Transverse colon (tissue), 4 donors: ENCODE data around the gene SPEN. TPM values are rescaled to one million over a fixed set of nuclear protein-coding genes. Genes with fewer than 3 reads are reported as not detected.

Source experiments
- DNase-seq: peaks from one replicate; pipeline ENCODE4 v3.0.0-alpha.2; 2019
- H3K27ac ChIP-seq, 4 donors: fragments of 200-600 bp; sonication (generic); 2 replicates each; pipeline ENCODE4 v1.5.1; 2016 to 2018; ENCODE audit warnings: inconsistent platforms in 4 of 4
- H3K27me3 ChIP-seq: fragments of 200-600 bp; sonication (generic); 2 replicates; pipeline ENCODE4 v1.5.1; 2017; ENCODE audit warnings: inconsistent platforms
- H3K36me3 ChIP-seq, 4 donors: fragments of 200-600 bp; sonication (generic); 2 replicates each; pipeline ENCODE4 v1.5.1; 2017 to 2019; ENCODE audit warnings: inconsistent platforms in 4 of 4
- H3K4me1 ChIP-seq, 4 donors: fragments of 200-600 bp; sonication (generic); 2 replicates each; pipeline ENCODE4 v1.5.1; 2017 to 2020; ENCODE audit warnings: inconsistent platforms in 4 of 4
- H3K4me3 ChIP-seq, 4 donors: fragments of 200-600 bp; sonication (generic); 1 replicate in 1 of 4; 2 replicates in 3 of 4; pipeline versions ENCODE4 v1.5.1 to v1.6.1; 2017 to 2019; ENCODE audit warnings: inconsistent platforms in 4 of 4
- H3K9me3 ChIP-seq, 2 donors: fragments of 200-600 bp; sonication (generic); 2 replicates each; pipeline ENCODE4 v1.5.1; 2017 to 2019; ENCODE audit warnings: inconsistent platforms in 2 of 2
- CTCF ChIP-seq, 5 experiments: fragments of 200-600 bp in 3 of 5; fragments of 450-650 bp in 2 of 5; sonication (generic) in 3 of 5; IDR thresholded peaks; 1 replicate in 2 of 5; 2 replicates in 3 of 5; pipeline ENCODE4 v1.5.1; 2016 to 2017; ENCODE audit warnings: antibody characterized with exemption in 5 of 5, inconsistent platforms in 3 of 5, mild to moderate bottlenecking in 2 of 5, moderate library complexity in 1 of 5
- EP300 ChIP-seq: sonication (generic); formaldehyde crosslinking; IDR thresholded peaks from one replicate; pipeline ENCODE4 v1.6.1; 2017; ENCODE audit warnings: antibody characterized with exemption, low read depth
- POLR2A ChIP-seq: fragments of 450-650 bp; IDR thresholded peaks from one replicate; pipeline ENCODE4 v1.6.1; 2016; ENCODE audit warnings: antibody characterized with exemption, mild to moderate bottlenecking, moderate library complexity
- POLR2AphosphoS5 ChIP-seq, 3 donors: sonication (generic); formaldehyde crosslinking; IDR thresholded peaks; one replicate each; pipeline ENCODE4 v1.6.1; 2016; ENCODE audit warnings: antibody characterized with exemption in 3 of 3
- WGBS, 2 donors: methylation state at CpG; one replicate each; pipeline ENCODE4 v1.1.5; 2018; ENCODE audit warnings: low coverage in 1 of 2; 5-methylcytosine and 5-hydroxymethylcytosine counted together
- in situ Hi-C, 4 donors: fragments of 200-750 bp; cut with MboI; loops; one replicate each; pipeline versions ENCODE4 v1.15.0 to v1.15.1; 2017; ENCODE audit warnings: low sequenced_read_pairs in 3 of 4, low pct_ligation_motif_present in 1 of 4, low pct_unique_long_range_greater_than_20kb in 1 of 4
- intact Hi-C: fragments of 100-400 bp; cut with DNase I; formaldehyde crosslinking; loops from one replicate; pipeline ENCODE4 v1.15.1; 2023; ENCODE audit warnings: low total_unique reads
- total RNA-seq, 4 donors: library from RNA; depleted of rRNA; stranded (reverse); fragments of >200 nt; gene quantifications; one replicate each; pipeline ENCODE4 v1.1.0, GENCODE V29; 2016

The SPEN gene
- total RNA-seq, 4 donors from 2014 or later, result 28.4 to 81.9 (median 42.6) TPM

DNA sequence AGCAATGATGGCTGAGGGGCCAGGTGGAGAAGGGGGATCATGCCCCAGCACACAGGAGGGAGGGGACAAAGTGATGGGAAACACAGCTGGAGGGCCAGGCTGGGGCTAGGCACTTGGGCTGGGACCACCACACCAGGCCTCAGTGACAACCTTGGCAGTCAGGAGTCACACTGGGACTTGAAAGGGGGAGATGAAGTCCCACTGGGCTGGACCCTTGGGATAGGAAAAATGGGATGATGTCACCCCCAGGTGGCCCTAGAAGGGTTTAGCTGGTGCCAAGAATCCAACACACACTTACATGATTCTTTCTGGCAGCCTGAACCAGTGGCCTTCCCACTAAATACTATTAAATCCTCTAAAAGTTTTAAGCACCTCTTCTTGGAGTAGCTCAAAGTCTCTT lies 111.3 kb downstream of the SPEN start:
- Histone ChIP-seq H3K4me1 (peaks cover 4 to 36% (median 14%) of the 10 kb centered on the region in 4 donors), H3K27ac (no peak overlapping the region), H3K27me3 (no peaks in the 10 kb centered on the region), H3K9me3 (no peaks in the 10 kb centered on the region), H3K4me3 (no peak overlapping the region), H3K36me3 (no peaks in the 10 kb centered on the region)
- in situ Hi-C loops (no loop called here), intact Hi-C loops (no loop called here)
- no peak for DNase-seq
- TF ChIP-seq CTCF (IDR thresholded peaks at IDR 0.05), result no peak
- no peak for TF ChIP-seq POLR2A
- TF ChIP-seq EP300, result no peak
- no peak for TF ChIP-seq POLR2AphosphoS5 (IDR thresholded peaks at IDR 0.05)

DNA sequence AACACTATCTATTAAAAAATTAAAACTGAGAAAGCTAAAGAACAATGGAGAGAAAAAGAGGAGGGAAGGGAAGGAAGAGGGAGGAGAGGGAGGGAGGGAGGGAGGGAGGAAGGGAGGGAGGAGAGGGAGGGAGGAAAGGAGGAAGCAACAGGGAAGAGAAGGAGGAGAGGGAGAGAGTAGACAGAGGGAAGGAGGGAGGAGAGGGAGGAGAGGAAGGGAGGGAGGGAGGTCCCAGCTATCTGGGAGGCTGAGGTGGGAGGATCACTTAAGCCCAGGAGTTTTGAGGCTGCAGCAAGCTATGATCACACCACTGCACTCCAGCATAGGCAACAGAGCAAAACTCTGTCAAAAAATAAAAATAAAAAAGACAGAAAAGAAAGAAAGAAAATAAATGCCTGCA lies 111.9 kb downstream of the SPEN start:
- no peak for DNase-seq
- no peak for TF ChIP-seq EP300
- TF ChIP-seq POLR2AphosphoS5 (IDR thresholded peaks at IDR 0.05), result no peak
- TF ChIP-seq CTCF (IDR thresholded peaks at IDR 0.05), result no peak
- no peak for TF ChIP-seq POLR2A
- no peaks in the 10 kb centered on the region for H3K9me3 ChIP-seq
- no peaks in the 10 kb centered on the region for H3K36me3 ChIP-seq
- in situ Hi-C loops, result no loop called here
- no peak overlapping the region for H3K4me3 ChIP-seq
- no peaks in the 10 kb centered on the region for H3K27me3 ChIP-seq
- H3K4me1 ChIP-seq, result peaks cover 8 to 36% (median 17%) of the 10 kb centered on the region in 4 donors
- intact Hi-C loops, result no loop called here
- H3K27ac ChIP-seq, result no peak overlapping the region

DNA sequence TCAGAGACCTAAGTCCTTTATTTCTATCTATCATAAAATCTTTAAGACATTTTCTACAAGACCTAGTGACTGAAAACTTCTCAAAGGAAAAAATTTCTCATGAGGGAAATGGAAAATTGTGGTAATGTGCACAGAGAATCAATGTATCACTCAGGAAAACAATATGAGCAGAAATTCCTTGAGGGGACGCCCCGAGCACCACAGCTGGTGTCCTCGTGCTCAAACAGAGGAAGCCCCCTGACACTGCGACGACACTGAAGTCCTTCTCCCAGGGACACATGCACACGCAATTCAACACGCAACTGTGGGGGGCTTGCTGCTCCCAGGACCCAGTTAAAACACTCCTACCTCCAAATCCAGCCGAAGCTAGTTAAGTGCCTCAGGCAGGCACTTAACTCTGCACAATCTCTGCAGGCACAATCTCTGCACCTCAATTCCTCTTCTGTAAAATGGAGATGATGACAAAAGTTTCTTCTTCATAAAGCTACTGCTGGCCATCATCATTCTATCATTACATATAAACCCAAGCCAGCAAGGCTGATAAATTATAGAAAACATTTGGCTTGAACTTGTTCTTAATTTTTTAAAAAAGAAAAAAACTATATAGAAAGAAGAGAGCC lies 112.4 kb downstream of the SPEN start:
- no peak for DNase-seq
- H3K4me3 ChIP-seq, result no peak overlapping the region
- H3K27ac ChIP-seq, result no peak overlapping the region
- H3K4me1 ChIP-seq, result peaks cover 11 to 40% (median 19%) of the 10 kb centered on the region in 4 donors
- no peak for TF ChIP-seq POLR2AphosphoS5 (IDR thresholded peaks at IDR 0.05)
- TF ChIP-seq POLR2A, result no peak
- TF ChIP-seq CTCF (IDR thresholded peaks at IDR 0.05), result no peak
- TF ChIP-seq EP300, result no peak
- in situ Hi-C loops (no loop called here), intact Hi-C loops (loop anchor here (10.0 kb wide), 1 partner anchor 145 kb away; no protein-coding TSS in a partner anchor)
- no peaks in the 10 kb centered on the region for H3K36me3 ChIP-seq
- WGBS, 2 donors, result 81 to 100% methylated on average over 2 to 8 of the region's 8 CpGs
- no peaks in the 10 kb centered on the region for H3K27me3 ChIP-seq
- H3K9me3 ChIP-seq, result no peaks in the 10 kb centered on the region

DNA sequence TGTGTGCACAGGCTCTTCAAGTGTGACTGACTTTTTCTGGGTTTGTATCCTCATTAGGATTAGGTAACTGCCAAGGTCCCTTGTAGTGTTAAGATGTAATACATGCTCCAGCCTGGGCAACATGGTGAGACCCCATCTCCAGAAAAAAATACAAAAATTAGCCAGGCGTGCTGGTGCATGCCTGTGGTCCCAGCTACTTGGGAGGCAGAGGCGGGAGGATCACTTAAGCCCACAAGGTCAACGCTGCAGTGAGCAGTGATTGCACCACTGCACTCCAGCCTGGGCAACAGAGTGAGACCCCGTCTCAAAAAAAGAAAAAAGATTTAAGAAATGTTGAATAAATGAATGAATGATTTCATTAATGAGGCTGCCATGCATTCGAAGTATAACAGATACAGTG lies 113.3 kb downstream of the SPEN start:
- TF ChIP-seq POLR2AphosphoS5 (IDR thresholded peaks at IDR 0.05), result no peak
- no peak for TF ChIP-seq CTCF (IDR thresholded peaks at IDR 0.05)
- no peak for TF ChIP-seq EP300
- no peak for TF ChIP-seq POLR2A
- DNase-seq, result no peak

More for the DNA sequence above, 113.3 kb downstream of the SPEN start:
- intact Hi-C loops (loop anchor here (10.0 kb wide), 1 partner anchor 146 kb away; no protein-coding TSS in a partner anchor), in situ Hi-C loops (no loop called here)
- Histone ChIP-seq H3K4me1 (peaks cover 15 to 46% (median 26%) of the 10 kb centered on the region in 4 donors), H3K4me3 (no peak overlapping the region), H3K9me3 (no peaks in the 10 kb centered on the region), H3K36me3 (no peaks in the 10 kb centered on the region), H3K27ac (no peak overlapping the region), H3K27me3 (no peaks in the 10 kb centered on the region)
- WGBS, 2 donors, result 93 to 94% methylated on average over 5 of the region's 5 CpGs
